OCI-LY7 (cell line): Measurements from ENCODE around the gene THUMPD3. TPM values are rescaled to one million over a fixed set of nuclear protein-coding genes. Genes with fewer than 3 reads are reported as not detected.

ENCODE experiments used
- BruUV-seq: library from RNA; stranded (reverse); fragments of 400-500 nt; replicated peaks from 2 replicates; lab custom pipeline; 2021; lab: Mats Ljungman, UMichigan
- CTCF ChIA-PET: fragments of 300-600 bp; sonication (Branson Sonifier 250); formaldehyde crosslinking; loops from one replicate; lab custom pipeline; 2022; ENCODE audit warnings: antibody characterized with exemption; ENCODE audit not compliant: unreplicated experiment; lab: Charles Lee
- POLR2A ChIA-PET: fragments of 300-600 bp; sonication (Branson Sonifier 250); formaldehyde crosslinking; loops from one replicate; lab custom pipeline; 2022; ENCODE audit warnings: antibody characterized with exemption; lab: Charles Lee
- DNase-seq: peaks from one replicate; pipeline ENCODE4 v3.0.0-alpha.2; 2015; ENCODE audit warnings: low spot score
- H2AFZ ChIP-seq: fragments of 200-600 bp; sonication (generic), shearing (Covaris generic); 2 replicates; pipeline ENCODE4 v1.6.1; 2014; ENCODE audit warnings: mild to moderate bottlenecking, antibody characterized with exemption, low read length, moderate library complexity
- H3K27ac ChIP-seq: fragments of 200-600 bp; sonication (generic); 2 replicates; pipeline ENCODE4 v1.5.1; 2014; ENCODE audit warnings: mixed run types, low read depth, mild to moderate bottlenecking, moderate library complexity, low read length, inconsistent platforms; ENCODE audit not compliant: poor library complexity, severe bottlenecking
- H3K36me3 ChIP-seq: fragments of 200-600 bp; sonication (generic); 2 replicates; pipeline ENCODE4 v1.6.1; 2014; ENCODE audit warnings: mild to moderate bottlenecking, antibody characterized with exemption, low read length, moderate library complexity, mixed read lengths; ENCODE audit not compliant: insufficient read depth
- H3K4me1 ChIP-seq: fragments of 200-600 bp; sonication (generic); 2 replicates; pipeline ENCODE4 v1.5.1; 2014; ENCODE audit warnings: mild to moderate bottlenecking, low read length; ENCODE audit not compliant: insufficient read depth, poor library complexity, severe bottlenecking
- H3K4me2 ChIP-seq: fragments of 200-600 bp; sonication (generic); 2 replicates; pipeline ENCODE4 v1.6.1; 2014; ENCODE audit warnings: mild to moderate bottlenecking, low read length
- H3K4me3 ChIP-seq: fragments of 200-600 bp; sonication (generic); 2 replicates; pipeline ENCODE4 v1.5.1; 2014; ENCODE audit warnings: mild to moderate bottlenecking, low read depth, low read length; ENCODE audit not compliant: poor library complexity, severe bottlenecking
- H3K79me2 ChIP-seq: fragments of 200-600 bp; sonication (generic); 2 replicates; pipeline ENCODE4 v1.6.1; 2016; ENCODE audit warnings: low read depth, mild to moderate bottlenecking, low read length, moderate library complexity, mixed read lengths; ENCODE audit not compliant: insufficient read depth
- H3K9me2 ChIP-seq: fragments of 200-600 bp; sonication (generic); 2 replicates; pipeline ENCODE4 v1.6.1; 2016; ENCODE audit warnings: mild to moderate bottlenecking, low read length, mixed read lengths; ENCODE audit not compliant: insufficient read depth
- H3K9me3 ChIP-seq: fragments of 200-600 bp; sonication (generic); 2 replicates; pipeline ENCODE4 v1.6.1; 2014; ENCODE audit warnings: mild to moderate bottlenecking, mixed run types, low read length, mixed read lengths
- H4K20me1 ChIP-seq: fragments of 200-600 bp; sonication (generic); 2 replicates; pipeline ENCODE4 v1.6.1; 2014; ENCODE audit warnings: mild to moderate bottlenecking, antibody characterized with exemption, low read length, moderate library complexity, mixed read lengths; ENCODE audit not compliant: insufficient read depth
- EZH2phosphoT487 ChIP-seq: fragments of 200-600 bp; sonication (generic); IDR thresholded peaks from 2 replicates; pipeline ENCODE4 v1.6.1; 2018; ENCODE audit warnings: low read depth, borderline replicate concordance, mild to moderate bottlenecking, mixed run types, antibody characterized with exemption, low read length, moderate library complexity, mixed read lengths
- intact Hi-C: fragments of 100-400 bp; cut with micrococcal nuclease; formaldehyde crosslinking; loops from one replicate; pipeline ENCODE4 v1.10.0; 2022; ENCODE audit not compliant: unreplicated experiment
- total RNA-seq, 2 experiments: library from RNA; depleted of rRNA in 1 of 2; stranded (reverse); fragments of >200 nt in 1 of 2; shearing (Covaris generic) in 1 of 2; gene quantifications; 2 replicates each; pipeline ENCODE4 v1.2.3, GENCODE V29; 2014 to 2022
- TF ChIP-seq, protein P1 (sequence below): fragments of 200-600 bp; sonication (generic); conservative IDR thresholded peaks from 2 replicates; pipeline ENCODE4 v1.5.1; 2014; ENCODE audit warnings: mild to moderate bottlenecking, antibody characterized with exemption, low read length, moderate library complexity, mixed read lengths

Gene THUMPD3
- total RNA-seq, 2 experiments from 2014 or later, result 12.4 to 58.8 TPM

- Histone ChIP-seq H3K9me3 (no peaks in the 10 kb centered on the region), H3K9me2 (no peaks in the 10 kb centered on the region), H3K36me3 (peaks cover 99% of the 10 kb centered on the region), H3K27ac (no peak overlapping the region), H3K79me2 (peaks cover 56% of the 10 kb centered on the region), H3K4me2 (no peak overlapping the region), H2AFZ (no peak overlapping the region), H3K4me1 (peaks cover 20% of the 10 kb centered on the region), H3K4me3 (no peak overlapping the region), H4K20me1 (peaks cover 49% of the 10 kb centered on the region)
- ChIA-PET CTCF (no interaction called here), POLR2A (interaction anchor here (0.8 to 2.4 kb wide), 4 partner anchors 11 to 26 kb away, joined by 3 to 7 read pairs (median 4); partner anchors contain the start of gene THUMPD3)
- no peak for DNase-seq
- intact Hi-C loops, result no loop called here
- no peak for TF ChIP-seq EZH2phosphoT487
- TF ChIP-seq, protein P1, sequence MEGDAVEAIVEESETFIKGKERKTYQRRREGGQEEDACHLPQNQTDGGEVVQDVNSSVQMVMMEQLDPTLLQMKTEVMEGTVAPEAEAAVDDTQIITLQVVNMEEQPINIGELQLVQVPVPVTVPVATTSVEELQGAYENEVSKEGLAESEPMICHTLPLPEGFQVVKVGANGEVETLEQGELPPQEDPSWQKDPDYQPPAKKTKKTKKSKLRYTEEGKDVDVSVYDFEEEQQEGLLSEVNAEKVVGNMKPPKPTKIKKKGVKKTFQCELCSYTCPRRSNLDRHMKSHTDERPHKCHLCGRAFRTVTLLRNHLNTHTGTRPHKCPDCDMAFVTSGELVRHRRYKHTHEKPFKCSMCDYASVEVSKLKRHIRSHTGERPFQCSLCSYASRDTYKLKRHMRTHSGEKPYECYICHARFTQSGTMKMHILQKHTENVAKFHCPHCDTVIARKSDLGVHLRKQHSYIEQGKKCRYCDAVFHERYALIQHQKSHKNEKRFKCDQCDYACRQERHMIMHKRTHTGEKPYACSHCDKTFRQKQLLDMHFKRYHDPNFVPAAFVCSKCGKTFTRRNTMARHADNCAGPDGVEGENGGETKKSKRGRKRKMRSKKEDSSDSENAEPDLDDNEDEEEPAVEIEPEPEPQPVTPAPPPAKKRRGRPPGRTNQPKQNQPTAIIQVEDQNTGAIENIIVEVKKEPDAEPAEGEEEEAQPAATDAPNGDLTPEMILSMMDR, result no peak
- BruUV-seq, result no TSS peak
Measured at GRCh38 chr3:9388562-9389272, 25.9 kb downstream of the THUMPD3 start.

GRCh38 chr3:9390265-9390888, 27.5 kb downstream of the THUMPD3 start:
- POLR2A ChIA-PET, result interaction anchor here (2.4 kb wide), 1 partner anchor 27 kb away, joined by 7 read pairs; the partner anchor contains the start of gene THUMPD3
- H3K79me2 ChIP-seq, result peaks cover 73% of the 10 kb centered on the region
- no peak overlapping the region for H2AFZ ChIP-seq
- peaks cover 99% of the 10 kb centered on the region for H3K36me3 ChIP-seq
- H3K4me2 ChIP-seq, result no peak overlapping the region
- no peak overlapping the region for H3K4me3 ChIP-seq
- H3K4me1 ChIP-seq, result peaks cover 36% of the 10 kb centered on the region
- no peak overlapping the region for H3K27ac ChIP-seq
- no TSS peak for BruUV-seq
- H3K9me3 ChIP-seq, result no peaks in the 10 kb centered on the region
- H4K20me1 ChIP-seq, result peaks cover 62% of the 10 kb centered on the region
- TF ChIP-seq, protein P1, result no peak
- TF ChIP-seq EZH2phosphoT487, result no peak
- intact Hi-C loops, result no loop called here
- DNase-seq, result no peak
- no peaks in the 10 kb centered on the region for H3K9me2 ChIP-seq
- CTCF ChIA-PET, result no interaction called here
